Activated naive CD4-positive, alpha-beta T cell treated with anti-CD3 and anti-CD28 coated beads, Interleukin-2, amount 50 U/mL, for 72 hours (primary cell): ENCODE results near the gene DPP6. TPM values are rescaled to one million over a fixed set of nuclear protein-coding genes. Genes with fewer than 3 reads are reported as not detected.
A peak's percentile ranks its signal among the peaks of the same experiment; 100 is the strongest.

Experiments
- ATAC-seq, 2 donors: fragments of 150-1000 bp; cut with Tn5 transposase; 2 replicates each; pipeline ENCODE4 v1.10.0; 2021; ENCODE audit warnings: mild to moderate bottlenecking in 2 of 2, moderate library complexity in 2 of 2
- DNase-seq, 2 donors: peaks; one replicate each; pipeline ENCODE4 v3.0.0; 2021 to 2022; ENCODE audit warnings: low spot score in 2 of 2
- H3K27ac Mint-ChIP-seq, 2 donors: one replicate each; pipeline ENCODE4 v1.8.0; 2022; ENCODE audit warnings: mild to moderate bottlenecking in 2 of 2, mixed read lengths in 2 of 2
- H3K36me3 Mint-ChIP-seq, 2 donors: one replicate each; pipeline ENCODE4 v1.8.0; 2022; ENCODE audit warnings: mixed read lengths in 2 of 2
- H3K9me3 Mint-ChIP-seq, 2 donors: one replicate each; pipeline ENCODE4 v1.8.0; 2022; ENCODE audit warnings: mixed read lengths in 2 of 2
- total RNA-seq, 2 donors: library from RNA; stranded (reverse); gene quantifications; one replicate each; pipeline ENCODE4 v1.2.3, GENCODE V29; 2022

The DPP6 gene
- total RNA-seq, 2 donors from 2014 or later = not detected

GRCh38 chr7:154385214-154385613 lies 333.0 kb downstream of the DPP6 start:
- peak overlapping the region in 1 of 2 donors; percentile 81 for H3K27ac Mint-ChIP-seq

GRCh38 chr7:154387252-154387651 lies 335.1 kb downstream of the DPP6 start:
- Mint-ChIP-seq H3K36me3 (peaks cover 0 to 12% of the 10 kb centered on the region in 2 donors), H3K27ac (no peak overlapping the region)
- no peak for DNase-seq

More at GRCh38 chr7:154385214-154385613, 333.0 kb downstream of the DPP6 start:
- DNase-seq (no peak), ATAC-seq (no peak)
- peaks cover 0 to 5% of the 10 kb centered on the region in 2 donors for H3K36me3 Mint-ChIP-seq
- H3K9me3 Mint-ChIP-seq = peaks cover 20 to 24% of the 10 kb centered on the region in 2 donors

GRCh38 chr7:154388412-154388811 lies 336.2 kb downstream of the DPP6 start:
- DNase-seq = no peak
- ATAC-seq = no peak
- peaks cover 0 to 12% of the 10 kb centered on the region in 2 donors for H3K36me3 Mint-ChIP-seq
- H3K9me3 Mint-ChIP-seq = peaks cover 29 to 31% of the 10 kb centered on the region in 2 donors
- H3K27ac Mint-ChIP-seq = no peak overlapping the region

More at GRCh38 chr7:154387252-154387651, 335.1 kb downstream of the DPP6 start:
- ATAC-seq = no peak
- peaks cover 28 to 31% of the 10 kb centered on the region in 2 donors for H3K9me3 Mint-ChIP-seq

GRCh38 chr7:154388999-154389398 lies 336.8 kb downstream of the DPP6 start:
- peaks cover 29 to 33% of the 10 kb centered on the region in 2 donors for H3K9me3 Mint-ChIP-seq
- no peak for ATAC-seq
- DNase-seq = no peak
- H3K27ac Mint-ChIP-seq = no peak overlapping the region
- peaks cover 0 to 12% of the 10 kb centered on the region in 2 donors for H3K36me3 Mint-ChIP-seq

- peaks cover 0 to 10% of the 10 kb centered on the region in 2 donors for H3K36me3 Mint-ChIP-seq
- H3K27ac Mint-ChIP-seq = no peak overlapping the region
- DNase-seq = no peak
- H3K9me3 Mint-ChIP-seq = peaks cover 28 to 29% of the 10 kb centered on the region in 2 donors
- no peak for ATAC-seq
Measured at GRCh38 chr7:154390961-154391360, 338.8 kb downstream of the DPP6 start.

- no peak overlapping the region for H3K27ac Mint-ChIP-seq
- peaks cover 20 to 23% of the 10 kb centered on the region in 2 donors for H3K9me3 Mint-ChIP-seq
- DNase-seq (no peak), ATAC-seq (no peak)
- peaks cover 0 to 6% of the 10 kb centered on the region in 2 donors for H3K36me3 Mint-ChIP-seq
Measured at GRCh38 chr7:154394804-154395203, 342.6 kb downstream of the DPP6 start.

- Mint-ChIP-seq H3K27ac (no peak overlapping the region), H3K9me3 (peaks cover 4 to 8% of the 10 kb centered on the region in 2 donors), H3K36me3 (no peaks in the 10 kb centered on the region)
- ATAC-seq = no peak
- DNase-seq = no peak
Measured at GRCh38 chr7:154406312-154406711, 354.1 kb downstream of the DPP6 start.

- H3K9me3 Mint-ChIP-seq = peaks cover 4 to 6% of the 10 kb centered on the region in 2 donors
- no peaks in the 10 kb centered on the region for H3K36me3 Mint-ChIP-seq
- ATAC-seq = no peak
- no peak for DNase-seq
- H3K27ac Mint-ChIP-seq = no peak overlapping the region
Measured at GRCh38 chr7:154409703-154410311, 357.6 kb downstream of the DPP6 start.

GRCh38 chr7:154412105-154412504 lies 359.9 kb downstream of the DPP6 start:
- DNase-seq (no peak), ATAC-seq (no peak)
- H3K36me3 Mint-ChIP-seq = no peaks in the 10 kb centered on the region
- peaks cover 4 to 13% of the 10 kb centered on the region in 2 donors for H3K9me3 Mint-ChIP-seq
- H3K27ac Mint-ChIP-seq = no peak overlapping the region

GRCh38 chr7:154415709-154416399 lies 363.7 kb downstream of the DPP6 start:
- H3K27ac Mint-ChIP-seq = peak overlapping the region in 1 of 2 donors; percentile 77
- no peaks in the 10 kb centered on the region for H3K36me3 Mint-ChIP-seq

GRCh38 chr7:154416714-154417113 lies 364.5 kb downstream of the DPP6 start:
- Mint-ChIP-seq H3K27ac (no peak overlapping the region), H3K36me3 (no peaks in the 10 kb centered on the region), H3K9me3 (peaks cover 10 to 24% of the 10 kb centered on the region in 2 donors)
- ATAC-seq (no peak), DNase-seq (no peak)

More at GRCh38 chr7:154415709-154416399, 363.7 kb downstream of the DPP6 start:
- ATAC-seq (no peak), DNase-seq (no peak)
- peaks cover 8 to 21% of the 10 kb centered on the region in 2 donors for H3K9me3 Mint-ChIP-seq

GRCh38 chr7:154419344-154419743 lies 367.1 kb downstream of the DPP6 start:
- no peak overlapping the region for H3K27ac Mint-ChIP-seq
- H3K9me3 Mint-ChIP-seq = peaks cover 13 to 34% of the 10 kb centered on the region in 2 donors
- ATAC-seq (no peak), DNase-seq (no peak)
- H3K36me3 Mint-ChIP-seq = no peaks in the 10 kb centered on the region

- DNase-seq (no peak), ATAC-seq (no peak)
- Mint-ChIP-seq H3K9me3 (peaks cover 6 to 21% of the 10 kb centered on the region in 2 donors), H3K27ac (no peak overlapping the region), H3K36me3 (no peaks in the 10 kb centered on the region)
Measured at GRCh38 chr7:154423231-154423630, 371.0 kb downstream of the DPP6 start.

GRCh38 chr7:154424350-154424749 lies 372.2 kb downstream of the DPP6 start:
- Mint-ChIP-seq H3K36me3 (no peaks in the 10 kb centered on the region), H3K9me3 (peaks cover 8 to 24% of the 10 kb centered on the region in 2 donors), H3K27ac (no peak overlapping the region)
- ATAC-seq = no peak
- no peak for DNase-seq

- Mint-ChIP-seq H3K27ac (no peak overlapping the region), H3K36me3 (no peaks in the 10 kb centered on the region), H3K9me3 (peaks cover 9 to 26% of the 10 kb centered on the region in 2 donors)
- ATAC-seq (no peak), DNase-seq (no peak)
Measured at GRCh38 chr7:154425271-154425670, 373.1 kb downstream of the DPP6 start.

GRCh38 chr7:154426778-154427177 lies 374.6 kb downstream of the DPP6 start:
- Mint-ChIP-seq H3K36me3 (no peaks in the 10 kb centered on the region), H3K27ac (no peak overlapping the region), H3K9me3 (peaks cover 8 to 27% of the 10 kb centered on the region in 2 donors)
- DNase-seq (no peak), ATAC-seq (no peak)

- ATAC-seq (no peak), DNase-seq (no peak)
- H3K9me3 Mint-ChIP-seq = peaks cover 10 to 19% of the 10 kb centered on the region in 2 donors
- H3K27ac Mint-ChIP-seq = no peak overlapping the region
- H3K36me3 Mint-ChIP-seq = no peaks in the 10 kb centered on the region
Measured at GRCh38 chr7:154427533-154427932, 375.3 kb downstream of the DPP6 start.
